Nephron (organoid): Measurements from ENCODE around the gene TMEM181.

Experiments
- H3K27ac Mint-ChIP-seq, 3 experiments: 2 replicates each; pipeline ENCODE4 v1.8.0; 2020; ENCODE audit warnings: mixed read lengths in 3 of 3, mild to moderate bottlenecking in 2 of 3, moderate library complexity in 1 of 3
- H3K27me3 Mint-ChIP-seq: 2 replicates; pipeline ENCODE4 v1.8.0; 2021; ENCODE audit warnings: low read depth, mild to moderate bottlenecking, moderate library complexity, mixed read lengths
- H3K36me3 Mint-ChIP-seq: 2 replicates; pipeline ENCODE4 v1.8.0; 2020; ENCODE audit warnings: low read depth, mixed read lengths
- H3K4me1 Mint-ChIP-seq: 2 replicates; pipeline ENCODE4 v1.8.0; 2020; ENCODE audit warnings: mixed read lengths
- H3K4me3 Mint-ChIP-seq, 3 experiments: 2 replicates each; pipeline ENCODE4 v1.8.0; 2020; ENCODE audit warnings: mild to moderate bottlenecking in 3 of 3, mixed read lengths in 3 of 3, moderate library complexity in 2 of 3
- H3K9me3 Mint-ChIP-seq: 2 replicates; pipeline ENCODE4 v1.8.0; 2020; ENCODE audit warnings: mixed read lengths
- CTCF ChIP-seq, 3 experiments: fragments of 200-600 bp; sonication (generic); IDR thresholded peaks; one replicate each; pipeline ENCODE4 v1.5.0; 2021; ENCODE audit warnings: antibody characterized with exemption in 3 of 3; ENCODE audit not compliant: unreplicated experiment in 3 of 3

TMEM181 gene

GRCh38 chr6:158567152-158567551 is 7.3 kb downstream of the TMEM181 start:
- no peaks in the 10 kb centered on the region for H3K27me3 Mint-ChIP-seq
- no peak overlapping the region for H3K27ac Mint-ChIP-seq
- H3K36me3 Mint-ChIP-seq, result no peaks in the 10 kb centered on the region
- no peaks in the 10 kb centered on the region for H3K9me3 Mint-ChIP-seq
- H3K4me1 Mint-ChIP-seq, result peaks cover 5% of the 10 kb centered on the region
- no peak overlapping the region for H3K4me3 Mint-ChIP-seq
- TF ChIP-seq CTCF (IDR thresholded peaks at IDR 0.05; ENCODE audit: unreplicated experiment in 3 of 3), result no peak

GRCh38 chr6:158567871-158568401 is 8.0 kb downstream of the TMEM181 start:
- H3K4me3 Mint-ChIP-seq, result no peak overlapping the region
- H3K36me3 Mint-ChIP-seq, result no peaks in the 10 kb centered on the region
- H3K27ac Mint-ChIP-seq, result no peak overlapping the region
- H3K4me1 Mint-ChIP-seq, result no peaks in the 10 kb centered on the region
- no peak for TF ChIP-seq CTCF (IDR thresholded peaks at IDR 0.05; ENCODE audit: unreplicated experiment in 3 of 3)
- no peaks in the 10 kb centered on the region for H3K9me3 Mint-ChIP-seq
- H3K27me3 Mint-ChIP-seq, result no peaks in the 10 kb centered on the region

GRCh38 chr6:158568549-158568948 is 8.7 kb downstream of the TMEM181 start:
- no peaks in the 10 kb centered on the region for H3K27me3 Mint-ChIP-seq
- H3K36me3 Mint-ChIP-seq, result peaks cover 3% of the 10 kb centered on the region
- no peaks in the 10 kb centered on the region for H3K9me3 Mint-ChIP-seq
- no peaks in the 10 kb centered on the region for H3K4me1 Mint-ChIP-seq
- H3K27ac Mint-ChIP-seq, result no peak overlapping the region
- no peak for TF ChIP-seq CTCF (IDR thresholded peaks at IDR 0.05; ENCODE audit: unreplicated experiment in 3 of 3)
- no peak overlapping the region for H3K4me3 Mint-ChIP-seq

- H3K4me1 Mint-ChIP-seq, result no peaks in the 10 kb centered on the region
- no peaks in the 10 kb centered on the region for H3K27me3 Mint-ChIP-seq
- no peak for TF ChIP-seq CTCF (IDR thresholded peaks at IDR 0.05; ENCODE audit: unreplicated experiment in 3 of 3)
- peaks cover 4% of the 10 kb centered on the region for H3K36me3 Mint-ChIP-seq
- H3K9me3 Mint-ChIP-seq, result no peaks in the 10 kb centered on the region
- no peak overlapping the region for H3K4me3 Mint-ChIP-seq
- no peak overlapping the region for H3K27ac Mint-ChIP-seq
Observed at GRCh38 chr6:158569036-158569435, 9.1 kb downstream of the TMEM181 start.

GRCh38 chr6:158570681-158570962 is 10.7 kb downstream of the TMEM181 start:
- no peak overlapping the region for H3K27ac Mint-ChIP-seq
- peaks cover 11% of the 10 kb centered on the region for H3K36me3 Mint-ChIP-seq
- no peak for TF ChIP-seq CTCF (IDR thresholded peaks at IDR 0.05; ENCODE audit: unreplicated experiment in 3 of 3)
- peaks cover 3% of the 10 kb centered on the region for H3K4me1 Mint-ChIP-seq
- no peaks in the 10 kb centered on the region for H3K27me3 Mint-ChIP-seq
- H3K9me3 Mint-ChIP-seq, result no peaks in the 10 kb centered on the region
- no peak overlapping the region for H3K4me3 Mint-ChIP-seq

GRCh38 chr6:158571826-158572652 is 12.1 kb downstream of the TMEM181 start:
- H3K9me3 Mint-ChIP-seq, result peaks cover 2% of the 10 kb centered on the region
- H3K4me3 Mint-ChIP-seq, result no peak overlapping the region
- no peaks in the 10 kb centered on the region for H3K27me3 Mint-ChIP-seq
- peaks cover 20% of the 10 kb centered on the region for H3K36me3 Mint-ChIP-seq
- no peak for TF ChIP-seq CTCF (IDR thresholded peaks at IDR 0.05; ENCODE audit: unreplicated experiment in 3 of 3)
- no peak overlapping the region for H3K27ac Mint-ChIP-seq
- peaks cover 6% of the 10 kb centered on the region for H3K4me1 Mint-ChIP-seq
